ENCODE results near the gene TKFC. TPM values are rescaled to one million over a fixed set of nuclear protein-coding genes. Genes with fewer than 3 reads are reported as not detected.

The TKFC gene
- total RNA-seq, 2 experiments from 2014 or later: 36.9 to 42.3 TPM

DNA sequence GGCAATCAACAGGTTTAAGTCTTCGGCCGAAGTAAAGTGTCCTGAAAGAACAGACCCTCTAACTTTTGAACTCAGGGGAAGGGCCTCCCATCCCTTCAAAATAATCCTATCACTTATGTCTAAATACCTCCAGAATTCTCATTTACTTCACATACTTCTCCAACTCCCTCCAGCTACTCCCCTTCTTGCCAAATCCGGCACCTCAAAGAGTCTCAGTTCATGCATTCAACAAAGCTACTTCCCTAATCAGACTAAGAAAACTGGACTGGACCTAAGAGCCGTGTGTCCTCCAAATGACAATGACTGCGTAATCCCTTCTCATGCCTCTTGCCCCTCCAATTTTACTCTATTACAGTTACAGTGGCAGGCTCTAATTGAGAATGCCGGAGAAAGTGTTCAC, 1.4 kb upstream of the TKFC start:
- Mint-ChIP-seq H3K4me1 (peaks cover 77% of the 10 kb centered on the region), H3K36me3 (peaks cover 34% of the 10 kb centered on the region), H3K27me3 (no peaks in the 10 kb centered on the region), H3K27ac (peak overlapping the region; percentile 98), H3K9me3 (ENCODE audit: low read depth) (no peaks in the 10 kb centered on the region), H3K4me3 (peak overlapping the region; percentile 86)
- CTCF ChIA-PET: interaction anchor here (0.6 to 1.8 kb wide), 4 partner anchors 30 to 293 kb away, joined by 3 to 14 read pairs (median 3); partner anchors contain the start of genes CYB561A3 and TMEM138
- DNase-seq (no peak), ATAC-seq (no peak)

DNA sequence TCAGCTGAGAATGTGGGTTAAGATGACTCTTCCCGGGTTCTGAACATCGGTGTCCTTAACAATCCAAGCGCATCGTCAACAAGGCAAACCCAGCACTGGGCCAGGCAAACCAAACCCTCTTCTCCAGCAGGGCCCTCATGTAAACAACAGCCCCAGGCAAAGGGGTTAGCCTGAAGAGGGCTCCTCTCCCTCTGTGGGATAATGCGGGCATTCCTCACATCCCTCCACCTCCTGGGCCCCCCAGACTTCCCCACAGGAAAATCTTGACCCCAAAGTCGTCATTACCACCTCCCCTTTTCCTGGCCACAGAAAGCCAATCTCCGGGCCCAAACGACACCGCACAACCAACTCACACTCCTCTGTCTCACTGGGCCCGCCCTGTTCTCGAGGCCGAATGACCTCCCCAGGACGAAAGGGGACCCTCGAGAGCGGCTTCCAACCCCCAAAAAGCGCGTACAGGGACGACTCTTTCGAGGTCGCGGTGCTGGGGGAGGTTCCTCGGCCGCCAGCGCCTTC, 689 bp upstream of the TKFC start:
- Mint-ChIP-seq H3K4me3 (peak overlapping the region; percentile 86), H3K27me3 (no peaks in the 10 kb centered on the region), H3K4me1 (peaks cover 82% of the 10 kb centered on the region), H3K9me3 (ENCODE audit: low read depth) (no peaks in the 10 kb centered on the region), H3K27ac (peak overlapping the region; percentile 98), H3K36me3 (peaks cover 34% of the 10 kb centered on the region)
- peak; percentile 48 for DNase-seq
- CTCF ChIA-PET: interaction anchor here (0.7 to 1.8 kb wide), 2 partner anchors 53 to 78 kb away, joined by 3 to 14 read pairs; no protein-coding TSS in a partner anchor
- ATAC-seq: no peak

DNA sequence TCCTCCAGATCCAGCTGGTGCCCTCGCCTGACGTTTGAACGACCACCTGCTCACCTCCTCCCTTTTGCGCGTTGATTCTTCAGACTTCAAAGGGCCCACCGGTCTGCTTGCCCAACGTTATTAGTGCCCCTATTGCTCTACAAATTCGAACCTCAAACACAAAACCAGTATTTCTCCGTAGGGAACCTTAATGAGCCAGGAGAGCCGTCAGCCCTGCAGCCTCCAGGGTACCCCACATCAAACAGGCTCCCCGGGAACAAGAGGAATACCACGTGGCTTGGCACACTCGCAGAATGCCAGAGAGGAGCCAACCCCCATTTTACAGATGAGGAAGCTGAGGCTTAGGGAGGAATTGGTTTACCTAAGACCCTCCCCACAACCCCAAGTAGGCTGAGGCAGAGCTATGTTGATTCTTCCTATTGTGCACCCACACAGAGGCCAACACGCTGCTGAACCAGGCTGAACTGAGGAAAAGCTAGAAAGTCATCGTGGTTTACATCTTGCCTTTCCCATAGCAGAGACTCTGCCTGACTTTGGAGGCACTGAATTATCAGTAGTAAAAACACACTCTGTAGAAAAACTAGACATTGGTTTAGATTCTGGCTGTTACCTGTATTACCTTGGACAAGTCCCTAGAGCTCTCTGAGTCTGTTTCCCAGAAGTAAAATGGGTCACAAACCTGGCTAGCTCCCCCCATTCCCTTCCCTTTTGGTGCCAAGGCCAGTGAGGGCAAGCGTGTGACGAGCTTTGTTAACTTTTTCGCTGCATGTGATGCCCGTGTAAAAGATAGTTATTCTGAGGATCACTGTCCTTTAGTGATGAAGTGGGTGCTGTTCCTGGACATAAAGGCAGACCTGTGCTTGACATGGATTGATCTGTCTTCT, 764 bp downstream of the TKFC start:
- peak overlapping the region; percentile 86 for H3K4me3 Mint-ChIP-seq
- no peaks in the 10 kb centered on the region for H3K9me3 Mint-ChIP-seq (ENCODE audit: low read depth)
- H3K36me3 Mint-ChIP-seq: peaks cover 24% of the 10 kb centered on the region
- H3K4me1 Mint-ChIP-seq: peaks cover 71% of the 10 kb centered on the region
- DNase-seq (no peak), ATAC-seq (no peak)
- H3K27ac Mint-ChIP-seq: peak overlapping the region; percentile 98
- no peaks in the 10 kb centered on the region for H3K27me3 Mint-ChIP-seq
- CTCF ChIA-PET: interaction anchor here (1.0 to 9.9 kb wide), 13 partner anchors 8 to 183 kb away, joined by 3 to 261 read pairs (median 4); partner anchors contain the start of genes CPSF7, CYB561A3, SDHAF2 and TMEM138

DNA sequence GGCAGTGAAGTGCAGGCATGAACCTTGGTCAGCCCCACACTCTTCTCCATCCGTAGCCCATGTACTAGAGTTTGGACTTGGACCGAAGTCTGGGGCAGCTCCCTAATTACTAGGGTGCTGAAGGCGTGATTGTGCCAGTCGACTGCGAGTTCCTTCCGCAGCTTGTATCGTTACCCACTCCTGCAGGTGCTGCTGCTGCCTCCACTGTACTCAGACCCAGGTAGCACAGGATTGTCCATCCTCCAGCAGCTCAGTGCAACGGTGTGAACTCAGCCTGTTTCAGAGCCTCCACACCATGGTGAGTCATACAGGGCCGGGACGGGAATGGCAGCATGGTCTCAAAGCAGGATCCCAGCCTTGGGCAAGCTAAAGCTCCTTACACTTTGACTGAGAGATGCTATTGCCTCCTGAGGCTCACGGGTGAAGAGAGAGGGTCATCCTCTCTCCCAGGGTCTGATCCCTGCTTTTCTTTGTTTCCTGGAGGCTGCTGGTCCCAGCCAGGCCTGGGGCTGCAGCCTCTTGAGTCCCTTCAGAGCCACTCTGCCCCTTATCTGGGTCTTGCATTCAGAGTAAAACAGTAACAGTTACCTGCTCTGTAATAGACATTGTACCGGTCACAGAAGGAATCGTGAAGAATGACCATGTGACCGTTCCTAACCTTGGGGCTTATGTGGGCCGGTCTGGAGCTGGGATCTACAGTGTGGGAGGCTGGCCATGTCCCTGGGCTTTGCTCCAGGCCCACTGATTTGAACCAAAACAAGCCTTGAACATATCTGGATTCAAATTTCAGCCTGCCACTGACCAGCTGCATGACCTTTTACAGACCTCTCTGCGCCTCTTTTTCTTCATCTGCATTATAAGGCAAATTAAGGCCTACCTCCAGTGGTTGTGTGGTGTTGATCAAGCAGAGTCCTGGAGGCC, 1.7 kb downstream of the TKFC start:
- H3K9me3 Mint-ChIP-seq (ENCODE audit: low read depth): no peaks in the 10 kb centered on the region
- peaks cover 19% of the 10 kb centered on the region for H3K36me3 Mint-ChIP-seq
- H3K27ac Mint-ChIP-seq: peak overlapping the region; percentile 98
- H3K4me1 Mint-ChIP-seq: peaks cover 64% of the 10 kb centered on the region
- no peaks in the 10 kb centered on the region for H3K27me3 Mint-ChIP-seq
- DNase-seq (no peak), ATAC-seq (no peak)
- CTCF ChIA-PET: interaction anchor here (1.0 to 9.9 kb wide), 14 partner anchors 11 to 182 kb away, joined by 3 to 261 read pairs (median 10); partner anchors contain the start of genes CPSF7, CYB561A3, SDHAF2 and TMEM138
- H3K4me3 Mint-ChIP-seq: peak overlapping the region; percentile 86

- no peaks in the 10 kb centered on the region for H3K9me3 Mint-ChIP-seq (ENCODE audit: low read depth)
- DNase-seq (no peak), ATAC-seq (no peak)
- peaks cover 57% of the 10 kb centered on the region for H3K4me1 Mint-ChIP-seq
- H3K36me3 Mint-ChIP-seq: peaks cover 13% of the 10 kb centered on the region
- no peak overlapping the region for H3K4me3 Mint-ChIP-seq
- peak overlapping the region; percentile 98 for H3K27ac Mint-ChIP-seq
- H3K27me3 Mint-ChIP-seq: no peaks in the 10 kb centered on the region
- CTCF ChIA-PET: interaction anchor here (0.7 to 9.9 kb wide), 14 partner anchors 8 to 505 kb away, joined by 3 to 261 read pairs (median 13); partner anchors contain the start of genes CYB561A3, TMEM138 and TMEM216
Observed at GRCh38 chr11:61335355-61335710, 2.3 kb downstream of the TKFC start.

- Mint-ChIP-seq H3K36me3 (peaks cover 9% of the 10 kb centered on the region), H3K4me1 (peaks cover 49% of the 10 kb centered on the region), H3K9me3 (ENCODE audit: low read depth) (no peaks in the 10 kb centered on the region), H3K27ac (peak overlapping the region; percentile 98), H3K4me3 (no peak overlapping the region), H3K27me3 (no peaks in the 10 kb centered on the region)
- ATAC-seq: peak; percentile 62
- peak; percentile 89 for DNase-seq
- CTCF ChIA-PET: interaction anchor here (0.6 to 9.9 kb wide), 34 partner anchors 9 to 506 kb away, joined by 3 to 261 read pairs (median 5); partner anchors contain the start of genes CYB561A3, TMEM109, TMEM138 and TMEM216
Observed at GRCh38 chr11:61336171-61336935, 3.3 kb downstream of the TKFC start.

DNA sequence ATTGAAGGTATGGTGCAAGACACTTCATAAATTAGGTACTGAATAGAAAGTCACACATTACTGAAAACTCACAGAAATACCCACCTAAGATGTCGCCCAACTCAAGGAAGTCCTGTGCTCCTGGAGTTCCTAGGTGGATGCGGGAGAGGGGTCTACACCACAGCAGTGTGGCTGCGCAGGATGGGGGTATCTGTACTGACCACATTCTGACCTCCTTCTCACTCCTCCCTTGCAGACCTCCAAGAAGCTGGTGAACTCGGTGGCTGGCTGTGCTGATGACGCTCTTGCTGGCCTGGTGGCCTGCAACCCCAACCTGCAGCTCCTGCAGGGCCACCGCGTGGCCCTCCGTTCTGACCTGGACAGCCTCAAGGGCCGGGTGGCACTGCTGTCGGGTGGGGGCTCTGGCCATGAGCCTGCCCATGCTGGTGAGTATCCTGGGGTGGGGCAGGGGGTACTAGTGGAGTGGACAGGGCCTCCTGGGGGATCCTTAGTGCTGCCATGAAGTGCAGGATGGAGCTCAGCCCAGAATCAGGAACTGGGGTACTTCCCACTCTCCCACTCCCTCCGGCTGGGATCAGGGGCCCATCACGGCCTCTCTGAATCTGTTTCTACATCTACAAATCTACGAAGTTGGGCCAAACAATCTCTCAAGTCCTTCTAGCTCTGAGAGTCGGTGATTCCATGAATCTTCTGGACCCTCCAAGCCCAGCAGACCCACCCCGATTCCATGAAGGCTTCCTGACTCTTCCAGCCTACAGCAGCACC, 4.9 kb downstream of the TKFC start:
- ATAC-seq (no peak), DNase-seq (no peak)
- CTCF ChIA-PET: interaction anchor here (1.1 to 9.9 kb wide), 5 partner anchors 22 to 98 kb away, joined by 3 to 261 read pairs (median 71); partner anchors contain the start of genes CYB561A3, TMEM138 and TMEM216
- no peaks in the 10 kb centered on the region for H3K9me3 Mint-ChIP-seq (ENCODE audit: low read depth)
- H3K36me3 Mint-ChIP-seq: peaks cover 2% of the 10 kb centered on the region
- H3K27ac Mint-ChIP-seq: no peak overlapping the region
- H3K4me1 Mint-ChIP-seq: peaks cover 38% of the 10 kb centered on the region
- no peak overlapping the region for H3K4me3 Mint-ChIP-seq
- H3K27me3 Mint-ChIP-seq: no peaks in the 10 kb centered on the region

- Mint-ChIP-seq H3K27ac (no peak overlapping the region), H3K27me3 (no peaks in the 10 kb centered on the region), H3K9me3 (ENCODE audit: low read depth) (no peaks in the 10 kb centered on the region), H3K4me1 (peaks cover 30% of the 10 kb centered on the region), H3K36me3 (peaks cover 2% of the 10 kb centered on the region), H3K4me3 (no peak overlapping the region)
- no peak for DNase-seq
- CTCF ChIA-PET: interaction anchor here (1.1 to 9.9 kb wide), 3 partner anchors 21 to 92 kb away, joined by 3 to 261 read pairs (median 180); partner anchors contain the start of genes CYB561A3 and TMEM138
- no peak for ATAC-seq
Observed at GRCh38 chr11:61338783-61339489, 5.9 kb downstream of the TKFC start.

DNA sequence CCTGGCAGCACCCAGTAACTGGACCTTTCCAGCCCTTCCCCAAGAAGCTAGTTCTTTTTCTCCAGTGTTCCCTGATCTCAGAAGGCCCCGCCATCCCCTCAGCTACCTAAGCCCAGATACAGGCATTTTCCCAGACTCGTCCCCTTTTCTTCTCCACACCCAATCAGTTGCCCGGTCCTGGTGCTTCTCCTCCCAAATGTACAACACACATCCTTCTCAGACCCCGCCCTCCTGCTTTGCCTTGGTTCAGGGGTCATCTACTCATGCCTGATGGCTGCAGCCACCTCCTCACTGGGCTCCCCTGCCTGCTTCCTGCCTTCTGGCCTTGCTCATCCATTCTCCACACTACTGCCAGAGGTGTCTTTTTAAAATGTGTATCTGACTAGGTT, 6.5 kb downstream of the TKFC start:
- Mint-ChIP-seq H3K27me3 (no peaks in the 10 kb centered on the region), H3K4me3 (no peak overlapping the region), H3K4me1 (peaks cover 25% of the 10 kb centered on the region), H3K36me3 (peaks cover 2% of the 10 kb centered on the region), H3K27ac (no peak overlapping the region), H3K9me3 (ENCODE audit: low read depth) (no peaks in the 10 kb centered on the region)
- CTCF ChIA-PET: interaction anchor here (8.3 to 9.9 kb wide), 2 partner anchors 20 to 46 kb away, joined by 180 to 261 read pairs; partner anchors contain the start of genes CYB561A3 and TMEM138
- no peak for ATAC-seq
- no peak for DNase-seq

DNA sequence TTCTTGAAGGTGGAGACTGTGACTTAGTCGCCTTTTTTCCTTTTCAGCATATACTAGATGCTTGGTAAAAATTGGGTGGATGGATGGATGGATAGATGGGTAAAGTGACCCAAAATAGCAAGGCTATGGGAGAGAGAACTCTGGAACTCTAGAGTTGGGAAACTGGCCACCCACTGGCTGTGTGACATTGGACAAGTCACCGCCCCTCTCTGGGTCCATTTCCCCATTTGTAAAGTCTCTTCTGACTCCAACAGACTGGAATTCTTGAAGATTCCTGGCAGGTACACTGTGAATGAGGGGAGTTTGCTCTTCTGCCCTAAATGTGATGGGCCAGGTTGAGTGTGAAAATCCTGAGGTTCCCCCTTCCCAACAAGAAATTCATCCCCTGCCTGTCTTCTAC, 8.0 kb downstream of the TKFC start:
- CTCF ChIA-PET: interaction anchor here (1.5 to 9.9 kb wide), 3 partner anchors 7 to 44 kb away, joined by 4 to 261 read pairs (median 180); partner anchors contain the start of genes CYB561A3, TKFC and TMEM138
- no peak for ATAC-seq
- H3K27ac Mint-ChIP-seq: no peak overlapping the region

GRCh38 chr11:61341706-61342105, 8.7 kb downstream of the TKFC start:
- Mint-ChIP-seq H3K4me3 (no peak overlapping the region), H3K9me3 (ENCODE audit: low read depth) (no peaks in the 10 kb centered on the region), H3K27ac (no peak overlapping the region), H3K36me3 (peaks cover 2% of the 10 kb centered on the region), H3K27me3 (no peaks in the 10 kb centered on the region), H3K4me1 (peaks cover 5% of the 10 kb centered on the region)
- CTCF ChIA-PET: interaction anchor here (1.2 to 9.9 kb wide), 4 partner anchors 8 to 94 kb away, joined by 3 to 261 read pairs (median 4); partner anchors contain the start of gene TKFC
- ATAC-seq: no peak
- DNase-seq: no peak

More for the DNA sequence above, 8.0 kb downstream of the TKFC start:
- Mint-ChIP-seq H3K9me3 (ENCODE audit: low read depth) (no peaks in the 10 kb centered on the region), H3K4me3 (no peak overlapping the region), H3K4me1 (peaks cover 12% of the 10 kb centered on the region), H3K36me3 (peaks cover 2% of the 10 kb centered on the region), H3K27me3 (no peaks in the 10 kb centered on the region)
- no peak for DNase-seq

Measured in activated CD8-positive, alpha-beta memory T cell treated with anti-CD3 and anti-CD28 coated beads, Interleukin-2, amount 10 ng/mL, durations not matched to agents 7 days and 5 days (primary cell).